A673 (cell line): Measurements from ENCODE around the gene SPRED2.

Experiments
- EZH2 ChIP-seq: fragments of 200-600 bp; sonication (generic); IDR thresholded peaks from 2 replicates; pipeline ENCODE4 v1.6.1; 2017; ENCODE audit warnings: borderline replicate concordance, low read depth, mild to moderate bottlenecking, mixed read lengths, antibody characterized with exemption, low read length; ENCODE audit not compliant: poor library complexity, severe bottlenecking
- TF ChIP-seq, protein P1 (sequence below): fragments of 300-800, 200-600 bp; sonication (generic); conservative IDR thresholded peaks from 2 replicates; pipeline ENCODE4 v1.5.1; 2017; ENCODE audit warnings: low read depth, mild to moderate bottlenecking, antibody characterized with exemption, low read length, moderate library complexity, mixed read lengths

DNA sequence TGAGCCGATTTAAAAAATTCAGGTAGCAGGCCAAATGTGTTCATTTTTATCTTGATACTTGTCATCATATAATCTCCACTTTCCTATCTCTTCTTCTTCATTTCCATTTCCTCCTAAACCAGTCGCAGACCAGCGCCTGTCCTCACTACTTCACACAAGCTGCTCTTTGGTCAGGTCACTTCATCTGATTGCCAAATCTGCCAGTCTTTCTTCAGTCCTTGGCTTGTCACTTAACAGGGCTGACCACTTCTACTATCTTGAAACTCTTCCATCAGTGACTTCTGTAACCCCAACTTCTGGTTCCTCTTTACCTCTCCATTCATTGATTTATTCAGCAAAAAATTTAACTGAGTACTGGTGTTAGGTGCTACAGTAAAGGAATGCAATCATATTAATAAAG, 18.0 kb upstream of the SPRED2 start:
- TF ChIP-seq, protein P1, sequence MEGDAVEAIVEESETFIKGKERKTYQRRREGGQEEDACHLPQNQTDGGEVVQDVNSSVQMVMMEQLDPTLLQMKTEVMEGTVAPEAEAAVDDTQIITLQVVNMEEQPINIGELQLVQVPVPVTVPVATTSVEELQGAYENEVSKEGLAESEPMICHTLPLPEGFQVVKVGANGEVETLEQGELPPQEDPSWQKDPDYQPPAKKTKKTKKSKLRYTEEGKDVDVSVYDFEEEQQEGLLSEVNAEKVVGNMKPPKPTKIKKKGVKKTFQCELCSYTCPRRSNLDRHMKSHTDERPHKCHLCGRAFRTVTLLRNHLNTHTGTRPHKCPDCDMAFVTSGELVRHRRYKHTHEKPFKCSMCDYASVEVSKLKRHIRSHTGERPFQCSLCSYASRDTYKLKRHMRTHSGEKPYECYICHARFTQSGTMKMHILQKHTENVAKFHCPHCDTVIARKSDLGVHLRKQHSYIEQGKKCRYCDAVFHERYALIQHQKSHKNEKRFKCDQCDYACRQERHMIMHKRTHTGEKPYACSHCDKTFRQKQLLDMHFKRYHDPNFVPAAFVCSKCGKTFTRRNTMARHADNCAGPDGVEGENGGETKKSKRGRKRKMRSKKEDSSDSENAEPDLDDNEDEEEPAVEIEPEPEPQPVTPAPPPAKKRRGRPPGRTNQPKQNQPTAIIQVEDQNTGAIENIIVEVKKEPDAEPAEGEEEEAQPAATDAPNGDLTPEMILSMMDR, result no peak
- TF ChIP-seq EZH2, result no peak
